Thyroid gland (tissue), 4 donors: ENCODE measurements around the gene SYT1. TPM values are rescaled to one million over a fixed set of nuclear protein-coding genes. Genes with fewer than 3 reads are reported as not detected.

Experiments used
- DNase-seq, 2 donors: peaks; one replicate each; pipeline ENCODE4 v3.0.0-alpha.2; 2019
- H3K27ac ChIP-seq, 3 donors: fragments of 200-600 bp; sonication (generic); 1 replicate in 2 of 3; 2 replicates in 1 of 3; pipeline ENCODE4 v1.5.1; 2016 to 2019; ENCODE audit warnings: mild to moderate bottlenecking in 1 of 3, moderate library complexity in 1 of 3
- H3K27me3 ChIP-seq: fragments of 200-600 bp; sonication (generic); one replicate; pipeline ENCODE4 v1.5.1; 2019
- H3K36me3 ChIP-seq, 2 donors: fragments of 200-600 bp; sonication (generic); one replicate each; pipeline ENCODE4 v1.5.1; 2016 to 2019
- H3K4me1 ChIP-seq, 2 donors: fragments of 200-600 bp; sonication (generic); one replicate each; pipeline ENCODE4 v1.5.1; 2017 to 2019
- H3K4me3 ChIP-seq, 3 donors: fragments of 200-600 bp; sonication (generic); replicated peaks in 1 of 3; 1 replicate in 2 of 3; 2 replicates in 1 of 3; pipeline ENCODE4 v1.5.1; 2016; ENCODE audit warnings: mild to moderate bottlenecking in 1 of 3
- H3K9me3 ChIP-seq: fragments of 200-600 bp; sonication (generic); one replicate; pipeline ENCODE4 v1.5.1; 2017
- POLR2A ChIP-seq, 2 donors: fragments of 450-650 bp; IDR thresholded peaks; one replicate each; pipeline ENCODE4 v1.6.1; 2017; ENCODE audit warnings: antibody characterized with exemption in 2 of 2, mild to moderate bottlenecking in 2 of 2, moderate library complexity in 1 of 2
- WGBS, 2 donors: methylation state at CpG; one replicate each; pipeline ENCODE4 v1.1.5; 2017; 5-methylcytosine and 5-hydroxymethylcytosine counted together
- intact Hi-C: fragments of 100-400 bp; cut with DNase I; formaldehyde crosslinking; loops from one replicate; pipeline ENCODE4 v1.15.1; 2023
- total RNA-seq, 4 donors: library from RNA; depleted of rRNA; stranded (reverse); fragments of >200 nt; gene quantifications; one replicate each; pipeline ENCODE4 v1.2.3, GENCODE V29; 2016
- TF ChIP-seq, protein P1 (sequence below), 6 experiments: fragments of 200-600 bp in 3 of 6; fragments of 450-650 bp in 3 of 6; sonication (generic) in 3 of 6; IDR thresholded peaks; one replicate each; pipeline ENCODE4 v1.5.1; 2016 to 2019; ENCODE audit warnings: antibody characterized with exemption in 6 of 6, mild to moderate bottlenecking in 2 of 6, inconsistent platforms in 1 of 6, moderate library complexity in 1 of 6

Gene SYT1
- total RNA-seq, 4 donors from 2014 or later: 0.58 to 2.4 (median 1.2) TPM

DNA sequence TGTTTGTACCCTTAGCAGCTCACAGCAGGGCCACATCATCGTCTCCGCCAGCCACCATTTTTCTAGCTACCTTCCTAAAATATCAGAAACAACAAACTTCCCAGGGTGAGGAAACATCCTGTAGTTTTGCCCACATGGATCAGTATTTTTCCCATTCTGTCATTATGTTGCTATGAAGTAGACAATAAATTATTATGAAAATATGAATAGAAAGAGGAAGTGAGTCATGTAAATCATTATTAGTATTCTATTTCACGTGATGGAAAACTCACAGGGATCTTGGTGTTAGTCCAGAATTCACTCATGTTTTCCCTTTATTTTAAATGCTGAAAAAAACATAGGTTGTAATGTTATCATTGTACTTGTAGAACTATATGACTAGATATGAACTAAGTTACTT lies 319.4 kb downstream of the SYT1 start:
- intact Hi-C loops: no loop called here
- DNase-seq: no peak
- H3K9me3 ChIP-seq: no peaks in the 10 kb centered on the region
- no peaks in the 10 kb centered on the region for H3K27me3 ChIP-seq
- H3K4me3 ChIP-seq: no peak overlapping the region
- TF ChIP-seq POLR2A (IDR thresholded peaks at IDR 0.05): no peak
- WGBS, 2 donors: 68 to 74% methylated on average over 3 of the region's 3 CpGs
- H3K36me3 ChIP-seq: no peaks in the 10 kb centered on the region
- H3K4me1 ChIP-seq: no peaks in the 10 kb centered on the region
- H3K27ac ChIP-seq: no peak overlapping the region

DNA sequence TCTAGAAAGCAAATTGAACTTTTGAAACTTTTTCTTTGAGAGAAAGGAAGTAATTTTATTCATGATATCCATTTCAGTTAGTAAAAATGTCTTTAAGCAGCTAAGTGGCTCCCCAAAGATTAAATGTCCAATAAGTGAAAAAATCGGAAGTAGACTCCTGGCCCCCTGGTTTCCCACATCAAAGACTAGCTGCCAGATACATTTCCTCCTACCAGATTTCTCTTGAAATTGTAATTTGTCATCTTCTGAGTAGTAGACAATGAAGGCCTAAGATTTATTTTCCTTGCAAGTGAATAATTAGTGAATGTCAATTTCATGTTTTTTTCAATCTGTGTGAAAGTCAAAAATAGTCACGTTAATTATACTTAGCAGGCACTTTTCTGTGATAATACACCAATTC lies 321.9 kb downstream of the SYT1 start:
- H3K4me1 ChIP-seq: no peaks in the 10 kb centered on the region
- DNase-seq: no peak
- H3K4me3 ChIP-seq: no peak overlapping the region
- H3K36me3 ChIP-seq: no peaks in the 10 kb centered on the region
- no peak for TF ChIP-seq POLR2A (IDR thresholded peaks at IDR 0.05)
- TF ChIP-seq, protein P1, sequence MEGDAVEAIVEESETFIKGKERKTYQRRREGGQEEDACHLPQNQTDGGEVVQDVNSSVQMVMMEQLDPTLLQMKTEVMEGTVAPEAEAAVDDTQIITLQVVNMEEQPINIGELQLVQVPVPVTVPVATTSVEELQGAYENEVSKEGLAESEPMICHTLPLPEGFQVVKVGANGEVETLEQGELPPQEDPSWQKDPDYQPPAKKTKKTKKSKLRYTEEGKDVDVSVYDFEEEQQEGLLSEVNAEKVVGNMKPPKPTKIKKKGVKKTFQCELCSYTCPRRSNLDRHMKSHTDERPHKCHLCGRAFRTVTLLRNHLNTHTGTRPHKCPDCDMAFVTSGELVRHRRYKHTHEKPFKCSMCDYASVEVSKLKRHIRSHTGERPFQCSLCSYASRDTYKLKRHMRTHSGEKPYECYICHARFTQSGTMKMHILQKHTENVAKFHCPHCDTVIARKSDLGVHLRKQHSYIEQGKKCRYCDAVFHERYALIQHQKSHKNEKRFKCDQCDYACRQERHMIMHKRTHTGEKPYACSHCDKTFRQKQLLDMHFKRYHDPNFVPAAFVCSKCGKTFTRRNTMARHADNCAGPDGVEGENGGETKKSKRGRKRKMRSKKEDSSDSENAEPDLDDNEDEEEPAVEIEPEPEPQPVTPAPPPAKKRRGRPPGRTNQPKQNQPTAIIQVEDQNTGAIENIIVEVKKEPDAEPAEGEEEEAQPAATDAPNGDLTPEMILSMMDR (IDR thresholded peaks at IDR 0.05): no peak
- H3K27me3 ChIP-seq: no peaks in the 10 kb centered on the region
- H3K27ac ChIP-seq: no peak overlapping the region
- 73 to 74% methylated on average over 2 of the region's 2 CpGs for WGBS, 2 donors
- intact Hi-C loops: no loop called here
- no peaks in the 10 kb centered on the region for H3K9me3 ChIP-seq

DNA sequence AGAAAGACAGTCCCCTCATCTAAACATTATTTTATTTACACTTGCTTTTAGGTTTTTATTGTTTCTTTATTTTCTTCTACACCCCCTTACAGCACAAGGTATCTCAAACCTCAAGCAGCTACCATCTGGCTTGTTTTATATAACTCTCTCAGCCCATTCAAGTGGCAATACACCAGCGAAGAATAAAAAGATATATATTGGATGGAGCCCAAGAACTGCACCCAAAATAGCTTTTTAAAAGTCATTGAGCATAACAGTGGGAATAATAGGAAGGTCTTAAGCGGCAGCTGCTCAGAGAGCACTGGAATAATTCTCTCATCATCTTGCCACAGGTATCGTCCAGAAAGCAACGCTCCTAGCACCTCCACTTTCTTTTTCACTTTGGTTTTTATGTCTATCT lies 322.5 kb downstream of the SYT1 start:
- WGBS, 2 donors: 13 to 17% methylated on average over 4 of the region's 4 CpGs
- no peak for DNase-seq
- Histone ChIP-seq H3K9me3 (no peaks in the 10 kb centered on the region), H3K27me3 (no peaks in the 10 kb centered on the region), H3K36me3 (no peaks in the 10 kb centered on the region), H3K4me1 (no peaks in the 10 kb centered on the region), H3K4me3 (no peak overlapping the region), H3K27ac (no peak overlapping the region)
- intact Hi-C loops: no loop called here
- TF ChIP-seq POLR2A (IDR thresholded peaks at IDR 0.05): no peak
- TF ChIP-seq, protein P1 (IDR thresholded peaks at IDR 0.05): no peak

DNA sequence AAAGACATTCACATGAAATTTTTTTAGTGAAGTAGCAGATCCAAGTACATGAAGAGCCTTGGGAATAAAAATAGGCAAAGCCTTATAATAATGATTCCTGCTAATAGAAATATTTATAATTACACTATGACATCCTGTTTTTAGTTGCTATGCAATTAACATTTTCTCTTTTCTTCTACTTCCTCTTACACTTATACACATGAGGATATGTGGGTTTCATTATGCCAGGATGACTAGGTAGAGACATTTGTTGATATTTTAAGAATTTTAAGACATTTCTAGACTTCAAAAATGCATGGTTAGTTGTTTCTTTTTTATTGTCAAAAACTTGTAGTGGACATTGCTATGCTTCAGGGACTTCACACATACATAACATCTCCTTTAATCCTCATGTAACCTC lies 326.8 kb downstream of the SYT1 start:
- H3K4me1 ChIP-seq: no peaks in the 10 kb centered on the region
- DNase-seq: no peak
- no peak overlapping the region for H3K4me3 ChIP-seq
- intact Hi-C loops: no loop called here
- H3K27me3 ChIP-seq: no peaks in the 10 kb centered on the region
- TF ChIP-seq, protein P1 (IDR thresholded peaks at IDR 0.05): no peak
- no peak for TF ChIP-seq POLR2A (IDR thresholded peaks at IDR 0.05)
- no peaks in the 10 kb centered on the region for H3K36me3 ChIP-seq
- no peaks in the 10 kb centered on the region for H3K9me3 ChIP-seq
- no peak overlapping the region for H3K27ac ChIP-seq

DNA sequence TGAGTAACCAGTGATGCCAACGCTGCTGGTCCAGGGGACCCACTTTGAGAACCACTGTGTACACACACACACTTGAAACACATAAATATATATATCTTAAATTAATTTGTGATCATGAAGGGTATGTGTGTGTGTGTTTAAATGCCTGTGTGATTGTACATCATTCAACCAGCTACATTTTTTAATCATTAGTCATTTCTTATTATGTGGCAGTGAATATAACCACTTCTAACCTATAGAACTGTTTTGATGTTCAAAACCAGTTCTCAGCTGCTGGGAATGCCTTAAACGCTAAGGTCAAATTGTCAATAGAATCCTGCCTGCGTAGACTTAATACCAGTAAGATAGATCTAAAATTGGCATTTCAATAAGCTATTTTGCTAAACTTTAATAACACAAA lies 330.0 kb downstream of the SYT1 start:
- no peak for TF ChIP-seq POLR2A (IDR thresholded peaks at IDR 0.05)
- TF ChIP-seq, protein P1 (IDR thresholded peaks at IDR 0.05): no peak
- no peak overlapping the region for H3K27ac ChIP-seq
- H3K36me3 ChIP-seq: no peaks in the 10 kb centered on the region
- no peak for DNase-seq
- 62 to 79% methylated on average over 3 of the region's 3 CpGs for WGBS, 2 donors
- H3K9me3 ChIP-seq: no peaks in the 10 kb centered on the region
- H3K27me3 ChIP-seq: no peaks in the 10 kb centered on the region
- no peaks in the 10 kb centered on the region for H3K4me1 ChIP-seq
- H3K4me3 ChIP-seq: no peak overlapping the region
- intact Hi-C loops: no loop called here

DNA sequence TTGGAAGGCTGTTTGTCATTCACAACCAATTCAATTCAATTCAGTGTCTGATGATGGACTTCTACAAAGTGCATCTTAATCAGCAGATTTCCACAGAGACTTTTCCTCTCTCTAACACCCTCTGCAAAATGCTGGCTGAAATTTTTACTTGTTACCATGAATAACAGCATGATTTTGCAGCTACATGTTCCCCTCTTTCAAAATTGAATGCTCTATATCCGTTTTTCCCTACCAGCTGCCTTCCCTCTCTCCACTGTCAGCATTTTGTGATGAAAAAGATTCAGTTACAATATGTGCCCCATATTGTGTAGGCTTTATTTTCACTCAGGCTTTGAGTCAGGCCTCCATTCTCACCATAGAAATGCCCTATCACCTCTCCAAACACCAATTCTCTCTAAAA lies 334.6 kb downstream of the SYT1 start:
- no peaks in the 10 kb centered on the region for H3K4me1 ChIP-seq
- intact Hi-C loops: no loop called here
- no peaks in the 10 kb centered on the region for H3K36me3 ChIP-seq
- no peaks in the 10 kb centered on the region for H3K27me3 ChIP-seq
- no peak for TF ChIP-seq POLR2A (IDR thresholded peaks at IDR 0.05)
- TF ChIP-seq, protein P1 (IDR thresholded peaks at IDR 0.05): no peak
- H3K4me3 ChIP-seq: no peak overlapping the region
- H3K9me3 ChIP-seq: no peaks in the 10 kb centered on the region
- no peak for DNase-seq
- 74 to 77% methylated on average over 1 of the region's 1 CpG for WGBS, 2 donors
- no peak overlapping the region for H3K27ac ChIP-seq
